ENCODE measurements around the gene LSAMP. TPM values are rescaled to one million over a fixed set of nuclear protein-coding genes. Genes with fewer than 3 reads are reported as not detected.

The LSAMP gene
- total and polyA plus RNA-seq, 3 donors from 2014 or later: 3.1 to 10.3 (median 9.1) TPM

GRCh38 chr3:116388867-116389385 lies 56.4 kb downstream of the LSAMP start:
- TF ChIP-seq CTCF (IDR thresholded peaks at IDR 0.05): no peak
- no peak for TF ChIP-seq POLR2A (IDR thresholded peaks at IDR 0.05)
- no peak for DNase-seq
- no peaks in the 10 kb centered on the region for H3K4me1 ChIP-seq
- intact Hi-C loops (cut with DNase I; ENCODE audit: low total_unique reads): no loop called here
- H3K27ac ChIP-seq: no peak overlapping the region
- WGBS, 2 donors: 32 to 44% methylated on average over 2 of the region's 2 CpGs
- no peaks in the 10 kb centered on the region for H3K27me3 ChIP-seq
- no peaks in the 10 kb centered on the region for H3K36me3 ChIP-seq (ENCODE audit: low read depth, missing control alignments)
- H3K9me3 ChIP-seq: no peaks in the 10 kb centered on the region
- no peak overlapping the region for H3K4me3 ChIP-seq

- H3K27me3 ChIP-seq: no peaks in the 10 kb centered on the region
- TF ChIP-seq CTCF (IDR thresholded peaks at IDR 0.05) (no peak), POLR2A (IDR thresholded peaks at IDR 0.05) (no peak)
- H3K9me3 ChIP-seq: no peaks in the 10 kb centered on the region
- DNase-seq: no peak
- H3K4me1 ChIP-seq: no peaks in the 10 kb centered on the region
- intact Hi-C loops (cut with DNase I; ENCODE audit: low total_unique reads): no loop called here
- WGBS, 2 donors: 88 to 92% methylated on average over 2 of the region's 2 CpGs
- no peaks in the 10 kb centered on the region for H3K36me3 ChIP-seq (ENCODE audit: low read depth, missing control alignments)
- no peak overlapping the region for H3K4me3 ChIP-seq
- no peak overlapping the region for H3K27ac ChIP-seq
Measured at GRCh38 chr3:116386168-116386567, 59.1 kb downstream of the LSAMP start.

- TF ChIP-seq POLR2A (IDR thresholded peaks at IDR 0.05) (no peak), CTCF (IDR thresholded peaks at IDR 0.05) (no peak)
- whole genome bisulfite sequencing, 2 donors: 88 to 89% methylated on average over 2 of the region's 2 CpGs
- intact Hi-C loops (cut with DNase I; ENCODE audit: low total_unique reads): no loop called here
- no peaks in the 10 kb centered on the region for H3K9me3 ChIP-seq
- H3K4me3 ChIP-seq: no peak overlapping the region
- H3K27ac ChIP-seq: no peak overlapping the region
- no peaks in the 10 kb centered on the region for H3K4me1 ChIP-seq
- no peaks in the 10 kb centered on the region for H3K36me3 ChIP-seq (ENCODE audit: low read depth, missing control alignments)
- H3K27me3 ChIP-seq: no peaks in the 10 kb centered on the region
- no peak for DNase-seq
Measured at GRCh38 chr3:116384717-116385116, 60.6 kb downstream of the LSAMP start.

- intact Hi-C loops (cut with DNase I; ENCODE audit: low total_unique reads): no loop called here
- Histone ChIP-seq H3K27ac (no peak overlapping the region), H3K4me1 (no peaks in the 10 kb centered on the region), H3K4me3 (no peak overlapping the region), H3K36me3 (ENCODE audit: low read depth, missing control alignments) (no peaks in the 10 kb centered on the region), H3K27me3 (no peaks in the 10 kb centered on the region), H3K9me3 (no peaks in the 10 kb centered on the region)
- 83 to 100% methylated on average over 1 of the region's 1 CpG for WGBS, 2 donors
- TF ChIP-seq CTCF (IDR thresholded peaks at IDR 0.05): no peak
- no peak for TF ChIP-seq POLR2A (IDR thresholded peaks at IDR 0.05)
- no peak for DNase-seq
Measured at GRCh38 chr3:116378077-116378476, 67.2 kb downstream of the LSAMP start.

- intact Hi-C loops (cut with DNase I; ENCODE audit: low total_unique reads): no loop called here
- no peak overlapping the region for H3K27ac ChIP-seq
- WGBS, 2 donors: 38 to 55% methylated on average over 2 of the region's 2 CpGs
- H3K4me1 ChIP-seq: no peaks in the 10 kb centered on the region
- no peaks in the 10 kb centered on the region for H3K36me3 ChIP-seq (ENCODE audit: low read depth, missing control alignments)
- H3K27me3 ChIP-seq: no peaks in the 10 kb centered on the region
- TF ChIP-seq CTCF (IDR thresholded peaks at IDR 0.05): no peak
- TF ChIP-seq POLR2A (IDR thresholded peaks at IDR 0.05): no peak
- no peak overlapping the region for H3K4me3 ChIP-seq
- H3K9me3 ChIP-seq: no peaks in the 10 kb centered on the region
- DNase-seq: no peak
Measured at GRCh38 chr3:116374901-116375300, 70.4 kb downstream of the LSAMP start.
